ENCODE measurements around the gene ASTL. TPM values are rescaled to one million over a fixed set of nuclear protein-coding genes. Genes with fewer than 3 reads are reported as not detected.

Gene ASTL
- total RNA-seq, 1 donor from 2014 or later, result not detected

DNA sequence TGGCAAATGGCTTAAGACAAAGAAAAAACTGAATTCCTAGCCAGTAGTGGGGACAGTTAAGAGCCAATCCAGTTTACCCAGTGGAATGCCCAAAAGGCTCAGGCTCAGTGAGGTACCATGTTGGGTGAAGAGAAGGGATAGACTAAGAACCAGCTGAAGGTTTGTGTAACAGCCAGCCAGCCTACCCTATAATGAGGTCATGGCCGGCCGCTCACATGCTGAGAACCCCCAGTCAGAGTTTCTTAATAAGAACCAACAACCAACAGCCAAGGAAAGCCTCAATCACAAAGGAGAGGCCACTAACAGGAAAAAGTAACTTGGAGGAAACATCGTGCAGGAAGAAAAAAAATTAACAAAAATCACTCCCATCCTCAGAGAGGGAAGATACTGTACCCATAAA is 32.3 kb upstream of the ASTL start:
- Histone ChIP-seq H3K36me3 (no peaks in the 10 kb centered on the region), H3F3A (ENCODE audit: low read depth) (no peaks in the 10 kb centered on the region), H3K4me3 (no peak overlapping the region), H3K27ac (no peak overlapping the region), H3K27me3 (no peaks in the 10 kb centered on the region), H3K79me2 (ENCODE audit: low read depth) (no peaks in the 10 kb centered on the region), H3K9ac (no peak overlapping the region), H3K4me2 (no peak overlapping the region), H3K9me3 (ENCODE audit: low read depth) (no peaks in the 10 kb centered on the region), H2AFZ (replicated peaks) (no peak overlapping the region), H4K20me1 (ENCODE audit: low read depth) (no peaks in the 10 kb centered on the region), H3K4me1 (no peaks in the 10 kb centered on the region)
- Mint-ChIP-seq H3K36me3 (no peaks in the 10 kb centered on the region), H3K4me1 (no peaks in the 10 kb centered on the region), H3K9me3 (peaks cover 8% of the 10 kb centered on the region), H3K27ac (peak overlapping the region; percentile 24), H3K27me3 (ENCODE audit: insufficient read depth, low read depth) (peaks cover 2% of the 10 kb centered on the region), H3K4me3 (no peak overlapping the region)
- TF ChIP-seq CTCF (IDR thresholded peaks at IDR 0.05), result no peak
- no peak for TF ChIP-seq EZH2 (IDR thresholded peaks at IDR 0.05)
- TF ChIP-seq EZH2phosphoT487 (IDR thresholded peaks at IDR 0.05), result no peak
- no peak for DNase-seq (ENCODE audit: low spot score)

DNA sequence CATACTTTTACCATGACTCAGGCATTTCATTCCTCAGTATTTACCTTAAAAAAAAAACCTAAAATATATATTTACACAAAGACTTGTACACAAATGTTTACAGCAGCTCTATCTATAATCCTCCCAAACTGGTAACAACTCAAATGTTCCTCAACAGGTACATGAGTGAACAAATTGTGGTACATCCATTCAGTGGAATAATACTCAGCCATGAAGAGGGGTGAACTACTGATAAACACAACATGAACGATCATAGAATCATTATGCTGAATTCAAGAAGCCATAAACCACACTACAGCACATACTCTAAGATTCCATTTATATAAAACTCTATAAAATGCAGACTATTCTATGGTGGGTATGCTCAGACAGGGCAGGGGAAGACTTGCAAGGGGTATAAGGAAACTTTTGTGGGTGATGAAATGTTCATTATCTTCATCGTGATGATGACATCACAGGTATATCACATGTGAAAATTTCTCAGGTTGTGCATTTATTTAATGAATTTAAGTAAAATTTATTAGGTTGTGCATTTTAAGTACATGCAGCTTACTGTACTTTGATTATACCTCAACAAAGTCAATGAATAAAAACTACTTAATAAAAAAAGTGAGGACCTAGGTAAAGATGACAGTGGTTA is 31.7 kb upstream of the ASTL start:
- H3K27ac ChIP-seq, result no peak overlapping the region
- Mint-ChIP-seq H3K9me3 (peaks cover 8% of the 10 kb centered on the region), H3K4me3 (no peak overlapping the region), H3K27me3 (ENCODE audit: insufficient read depth, low read depth) (peaks cover 2% of the 10 kb centered on the region), H3K27ac (peak overlapping the region; percentile 24), H3K36me3 (no peaks in the 10 kb centered on the region), H3K4me1 (peaks cover 1% of the 10 kb centered on the region)
- H3K36me3 ChIP-seq, result no peaks in the 10 kb centered on the region
- no peak for DNase-seq (ENCODE audit: low spot score)
- no peak for TF ChIP-seq EZH2 (IDR thresholded peaks at IDR 0.05)
- no peak for TF ChIP-seq CTCF (IDR thresholded peaks at IDR 0.05)
- no peak for TF ChIP-seq EZH2phosphoT487 (IDR thresholded peaks at IDR 0.05)
- no peak overlapping the region for H3K9ac ChIP-seq
- H3K9me3 ChIP-seq (ENCODE audit: low read depth), result no peaks in the 10 kb centered on the region
- H3K4me2 ChIP-seq, result no peak overlapping the region
- no peak overlapping the region for H3K4me3 ChIP-seq
- H3K27me3 ChIP-seq, result no peaks in the 10 kb centered on the region
- no peak overlapping the region for H2AFZ ChIP-seq (replicated peaks)
- H4K20me1 ChIP-seq (ENCODE audit: low read depth), result no peaks in the 10 kb centered on the region
- H3F3A ChIP-seq (ENCODE audit: low read depth), result peaks cover under 1% of the 10 kb centered on the region
- H3K79me2 ChIP-seq (ENCODE audit: low read depth), result no peaks in the 10 kb centered on the region
- peaks cover 2% of the 10 kb centered on the region for H3K4me1 ChIP-seq

DNA sequence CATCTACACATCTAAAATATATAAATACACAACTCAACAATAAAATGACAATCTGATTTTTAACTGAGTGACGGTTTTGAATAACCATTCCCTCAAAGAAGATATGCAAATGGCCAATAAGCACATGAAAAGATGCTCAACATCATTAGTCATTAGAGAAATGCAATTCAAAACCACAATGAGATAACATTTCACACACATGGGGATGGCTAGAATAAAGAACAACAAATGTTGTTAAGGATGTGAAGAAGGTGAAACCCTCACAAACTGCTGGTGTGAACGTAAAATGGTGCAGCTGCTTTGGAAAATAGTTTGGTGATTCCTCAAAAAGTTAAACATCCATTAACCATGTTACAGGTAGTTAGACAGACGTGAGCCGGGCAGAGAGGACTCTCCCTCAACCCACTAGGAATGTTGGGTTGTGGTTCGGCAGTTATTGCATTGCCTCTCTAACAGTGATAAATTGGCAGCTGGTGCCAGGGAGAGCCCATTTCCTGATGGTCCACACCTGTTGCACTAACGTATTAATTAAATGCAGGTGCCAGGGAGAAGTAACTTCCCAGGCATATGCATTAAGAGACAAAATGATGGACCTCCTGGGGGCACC is 29.2 kb upstream of the ASTL start:
- Histone ChIP-seq H3K9me3 (ENCODE audit: low read depth) (no peaks in the 10 kb centered on the region), H3K9ac (no peak overlapping the region), H3K27ac (no peak overlapping the region), H2AFZ (replicated peaks) (no peak overlapping the region), H3K27me3 (no peaks in the 10 kb centered on the region), H3K4me3 (no peak overlapping the region), H3K36me3 (no peaks in the 10 kb centered on the region), H3F3A (ENCODE audit: low read depth) (peaks cover 7% of the 10 kb centered on the region), H3K4me1 (peaks cover 12% of the 10 kb centered on the region), H3K4me2 (no peak overlapping the region), H3K79me2 (ENCODE audit: low read depth) (no peaks in the 10 kb centered on the region), H4K20me1 (ENCODE audit: low read depth) (no peaks in the 10 kb centered on the region)
- peaks cover 8% of the 10 kb centered on the region for H3K9me3 Mint-ChIP-seq
- TF ChIP-seq EZH2 (IDR thresholded peaks at IDR 0.05) (no peak), EZH2phosphoT487 (IDR thresholded peaks at IDR 0.05) (no peak), CTCF (IDR thresholded peaks at IDR 0.05) (no peak)
- H3K27ac Mint-ChIP-seq, result no peak overlapping the region
- peaks cover 2% of the 10 kb centered on the region for H3K27me3 Mint-ChIP-seq (ENCODE audit: insufficient read depth, low read depth)
- H3K36me3 Mint-ChIP-seq, result no peaks in the 10 kb centered on the region
- peaks cover 12% of the 10 kb centered on the region for H3K4me1 Mint-ChIP-seq
- no peak for DNase-seq (ENCODE audit: low spot score)
- H3K4me3 Mint-ChIP-seq, result no peak overlapping the region

Data from neural progenitor cell (in vitro differentiated cells).